ENCODE measurements around the gene ELMOD3. TPM values are rescaled to one million over a fixed set of nuclear protein-coding genes. Genes with fewer than 3 reads are reported as not detected.
"Not testable (repeated sequence)": the region's sequence is repeated elsewhere in the genome, so short reads cannot be mapped to it uniquely, and the experiment has no call there.

ELMOD3 gene
- total RNA-seq, 2 experiments from 2014 or later, result 9.8 to 11.3 TPM

GRCh38 chr2:85429924-85430289, 75.3 kb downstream of the ELMOD3 start:
- Mint-ChIP-seq H3K27ac (peak overlapping the region; percentile 45), H3K27me3 (no peaks in the 10 kb centered on the region), H3K4me1 (peaks cover 7% of the 10 kb centered on the region), H3K9me3 (no peaks in the 10 kb centered on the region), H3K4me3 (no peak overlapping the region), H3K36me3 (no peaks in the 10 kb centered on the region)
- DNase-seq, result no peak

- no peaks in the 10 kb centered on the region for H3K9me3 Mint-ChIP-seq
- no peaks in the 10 kb centered on the region for H3K36me3 Mint-ChIP-seq
- no peak for DNase-seq
- peaks cover 7% of the 10 kb centered on the region for H3K4me1 Mint-ChIP-seq
- H3K27me3 Mint-ChIP-seq, result no peaks in the 10 kb centered on the region
- no peak overlapping the region for H3K4me3 Mint-ChIP-seq
- no peak overlapping the region for H3K27ac Mint-ChIP-seq
These were observed 76.4 kb downstream of the ELMOD3 start for GRCh38 chr2:85430752-85431569.

GRCh38 chr2:85431570-85432205, 77.1 kb downstream of the ELMOD3 start:
- no peaks in the 10 kb centered on the region for H3K36me3 Mint-ChIP-seq
- no peak overlapping the region for H3K27ac Mint-ChIP-seq
- no peaks in the 10 kb centered on the region for H3K27me3 Mint-ChIP-seq
- no peak for DNase-seq
- no peak overlapping the region for H3K4me3 Mint-ChIP-seq
- peaks cover 7% of the 10 kb centered on the region for H3K4me1 Mint-ChIP-seq
- H3K9me3 Mint-ChIP-seq, result no peaks in the 10 kb centered on the region

GRCh38 chr2:85433511-85434089, 79.0 kb downstream of the ELMOD3 start:
- Mint-ChIP-seq H3K4me3 (no peak overlapping the region), H3K9me3 (no peaks in the 10 kb centered on the region), H3K27me3 (no peaks in the 10 kb centered on the region), H3K4me1 (peaks cover 14% of the 10 kb centered on the region), H3K27ac (no peak overlapping the region), H3K36me3 (no peaks in the 10 kb centered on the region)
- no peak for DNase-seq

GRCh38 chr2:85434696-85435095, 80.1 kb downstream of the ELMOD3 start:
- H3K27ac Mint-ChIP-seq, result no peak overlapping the region
- H3K9me3 Mint-ChIP-seq, result no peaks in the 10 kb centered on the region
- no peak for DNase-seq
- H3K4me1 Mint-ChIP-seq, result peaks cover 21% of the 10 kb centered on the region
- no peaks in the 10 kb centered on the region for H3K27me3 Mint-ChIP-seq
- no peaks in the 10 kb centered on the region for H3K36me3 Mint-ChIP-seq
- no peak overlapping the region for H3K4me3 Mint-ChIP-seq

- Mint-ChIP-seq H3K27me3 (no peaks in the 10 kb centered on the region), H3K27ac (no peak overlapping the region), H3K36me3 (no peaks in the 10 kb centered on the region), H3K4me1 (peaks cover 26% of the 10 kb centered on the region), H3K9me3 (no peaks in the 10 kb centered on the region), H3K4me3 (no peak overlapping the region)
- no peak for DNase-seq
These were observed 80.8 kb downstream of the ELMOD3 start for GRCh38 chr2:85435220-85435958.

- no peak for DNase-seq
- peaks cover 29% of the 10 kb centered on the region for H3K4me1 Mint-ChIP-seq
- no peaks in the 10 kb centered on the region for H3K27me3 Mint-ChIP-seq
- no peak overlapping the region for H3K27ac Mint-ChIP-seq
- H3K4me3 Mint-ChIP-seq, result no peak overlapping the region
- no peaks in the 10 kb centered on the region for H3K9me3 Mint-ChIP-seq
- no peaks in the 10 kb centered on the region for H3K36me3 Mint-ChIP-seq
These were observed 81.6 kb downstream of the ELMOD3 start for GRCh38 chr2:85435981-85436835.

- Mint-ChIP-seq H3K27ac (peak overlapping the region; percentile 91), H3K4me1 (peaks cover 29% of the 10 kb centered on the region), H3K4me3 (peak overlapping the region; percentile 76), H3K36me3 (no peaks in the 10 kb centered on the region), H3K9me3 (no peaks in the 10 kb centered on the region), H3K27me3 (no peaks in the 10 kb centered on the region)
- DNase-seq, result no peak
These were observed 82.4 kb downstream of the ELMOD3 start for GRCh38 chr2:85436836-85437487.

- Mint-ChIP-seq H3K36me3 (no peaks in the 10 kb centered on the region), H3K9me3 (no peaks in the 10 kb centered on the region), H3K4me3 (peak overlapping the region; percentile 78), H3K27ac (peak overlapping the region; percentile 91), H3K27me3 (no peaks in the 10 kb centered on the region), H3K4me1 (peaks cover 29% of the 10 kb centered on the region)
- DNase-seq, result peak; percentile 79
These were observed 83.1 kb downstream of the ELMOD3 start for GRCh38 chr2:85437488-85438200.

GRCh38 chr2:85438201-85439024, 83.8 kb downstream of the ELMOD3 start:
- H3K27ac Mint-ChIP-seq, result peak overlapping the region; percentile 87
- no peak for DNase-seq
- no peaks in the 10 kb centered on the region for H3K36me3 Mint-ChIP-seq
- no peaks in the 10 kb centered on the region for H3K27me3 Mint-ChIP-seq
- peak overlapping the region; percentile 78 for H3K4me3 Mint-ChIP-seq
- H3K4me1 Mint-ChIP-seq, result peaks cover 29% of the 10 kb centered on the region
- H3K9me3 Mint-ChIP-seq, result no peaks in the 10 kb centered on the region

- H3K27ac Mint-ChIP-seq, result peak overlapping the region; percentile 87
- H3K9me3 Mint-ChIP-seq, result no peaks in the 10 kb centered on the region
- DNase-seq, result no peak
- no peaks in the 10 kb centered on the region for H3K36me3 Mint-ChIP-seq
- peaks cover 29% of the 10 kb centered on the region for H3K4me1 Mint-ChIP-seq
- H3K4me3 Mint-ChIP-seq, result peak overlapping the region; percentile 10
- H3K27me3 Mint-ChIP-seq, result no peaks in the 10 kb centered on the region
These were observed 84.5 kb downstream of the ELMOD3 start for GRCh38 chr2:85439025-85439472.

GRCh38 chr2:85439569-85439968, 85.0 kb downstream of the ELMOD3 start:
- not testable (repeated sequence) for H3K36me3 Mint-ChIP-seq, DNase-seq, H3K27me3 Mint-ChIP-seq, H3K9me3 Mint-ChIP-seq
- Mint-ChIP-seq H3K4me3 (peak overlapping the region; percentile 78), H3K4me1 (peaks cover 29% of the 10 kb centered on the region), H3K27ac (peak overlapping the region; percentile 88)

GRCh38 chr2:85439986-85440385, 85.4 kb downstream of the ELMOD3 start:
- Mint-ChIP-seq H3K36me3 (no peaks in the 10 kb centered on the region), H3K9me3 (no peaks in the 10 kb centered on the region), H3K27ac (peak overlapping the region; percentile 88), H3K4me1 (peaks cover 29% of the 10 kb centered on the region), H3K27me3 (no peaks in the 10 kb centered on the region), H3K4me3 (peak overlapping the region; percentile 78)
- peak; percentile 28 for DNase-seq
